Stimulated activated CD4-positive, alpha-beta T cell treated with anti-CD3 and anti-CD28 coated beads, Interleukin-2, amount 100 ng/mL, for 48 hours (primary cell): ENCODE measurements around the gene UBE2L5.

Experiments
- DNase-seq, 2 donors: peaks; one replicate each; pipeline ENCODE4 v3.0.0-alpha.2; 2020

The UBE2L5 gene

GRCh38 chr13:30406779-30407416 is 15.4 kb upstream of the UBE2L5 start:
- no peak for DNase-seq

DNA sequence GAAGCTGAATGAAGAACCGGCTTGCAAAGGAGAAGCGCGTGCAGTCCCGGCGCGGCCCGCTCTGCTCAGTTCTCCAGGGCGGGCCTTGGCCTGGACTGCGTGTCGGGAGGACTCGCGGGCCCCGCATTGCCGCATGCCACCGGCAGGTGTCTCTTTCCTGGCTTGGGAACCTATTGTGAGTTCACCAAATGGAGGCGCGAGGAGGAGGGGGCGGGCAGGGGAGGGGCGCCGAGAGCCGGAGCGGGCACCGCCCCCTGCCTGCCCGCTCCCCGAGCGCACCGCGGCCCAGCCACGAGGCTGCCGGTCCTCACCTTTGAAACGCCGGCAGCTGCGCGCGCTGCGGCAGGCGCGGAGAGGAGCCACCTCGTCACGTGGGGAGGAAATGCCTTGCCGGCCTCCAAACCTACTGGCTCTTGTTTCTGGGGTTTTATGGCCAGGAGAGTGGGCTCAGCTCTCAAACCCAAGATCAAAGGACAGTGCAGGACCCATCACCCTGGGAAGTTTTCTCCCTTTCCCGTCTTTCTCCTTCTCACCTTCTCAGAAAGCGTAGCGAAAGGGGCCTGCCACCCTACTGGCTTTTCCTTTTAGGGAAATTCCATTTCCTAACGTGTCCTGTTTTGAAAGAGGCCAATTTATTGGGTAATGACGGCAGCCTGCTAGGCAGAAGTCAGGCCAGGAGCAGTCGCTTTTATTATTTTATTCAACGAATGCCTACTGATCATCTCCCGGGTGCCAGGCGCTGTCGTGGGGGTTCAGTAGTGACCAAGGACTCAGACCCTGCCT is 13.8 kb upstream of the UBE2L5 start:
- DNase-seq, result peak; percentile 91 to 93

- no peak for DNase-seq
These were observed 12.2 kb upstream of the UBE2L5 start for GRCh38 chr13:30409886-30410704.

- no peak for DNase-seq
These were observed 11.6 kb upstream of the UBE2L5 start for GRCh38 chr13:30410705-30411125.

DNA sequence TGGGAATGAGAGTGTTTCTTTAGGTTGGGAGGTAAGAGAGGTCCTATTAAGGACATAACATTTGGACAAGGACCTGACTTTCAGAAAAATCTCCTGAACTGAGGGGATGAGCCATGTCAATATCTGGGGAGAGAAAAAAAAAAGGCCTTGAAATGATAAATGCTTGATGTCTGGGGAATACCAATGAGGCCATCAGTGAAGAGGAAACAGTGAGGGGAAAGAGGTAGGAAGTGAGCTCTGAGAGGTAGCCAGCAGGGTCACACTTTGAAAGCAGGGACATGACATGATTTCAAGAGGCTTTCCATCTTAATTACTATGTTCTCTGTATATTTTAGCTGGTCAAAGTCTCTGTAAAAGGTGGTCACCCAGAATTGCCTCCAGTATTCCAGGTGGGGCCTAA is 9.9 kb upstream of the UBE2L5 start:
- DNase-seq, result no peak

GRCh38 chr13:30413842-30414241 is 8.5 kb upstream of the UBE2L5 start:
- no peak for DNase-seq

DNA sequence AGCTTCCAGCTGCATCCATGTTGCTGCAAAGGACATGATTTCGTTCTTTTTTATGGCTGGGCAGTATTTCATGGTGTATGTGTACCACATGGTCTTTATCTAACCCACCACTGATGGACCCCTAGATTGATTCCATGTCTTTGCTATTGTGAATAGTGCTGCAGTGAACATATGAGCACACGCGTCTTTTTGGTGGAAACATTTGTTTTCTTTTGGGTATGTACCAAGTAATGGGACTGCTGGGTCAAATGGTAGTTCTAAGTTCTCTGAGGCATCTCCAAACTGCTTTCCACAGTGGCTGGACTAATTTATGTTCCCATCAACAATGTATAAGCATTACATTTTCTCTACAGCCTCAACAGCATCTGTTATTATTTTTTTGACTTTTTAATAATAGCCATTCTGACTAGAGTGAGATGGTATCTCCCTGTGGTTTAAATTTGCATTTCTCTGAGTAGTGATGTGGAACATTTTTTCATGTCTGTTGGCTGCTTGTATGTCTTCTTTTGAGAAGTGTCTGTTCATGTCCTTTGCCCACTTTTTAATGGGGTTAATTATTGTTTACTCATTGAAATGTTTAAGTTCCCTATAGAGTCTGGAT is 6.8 kb upstream of the UBE2L5 start:
- DNase-seq, result no peak

DNA sequence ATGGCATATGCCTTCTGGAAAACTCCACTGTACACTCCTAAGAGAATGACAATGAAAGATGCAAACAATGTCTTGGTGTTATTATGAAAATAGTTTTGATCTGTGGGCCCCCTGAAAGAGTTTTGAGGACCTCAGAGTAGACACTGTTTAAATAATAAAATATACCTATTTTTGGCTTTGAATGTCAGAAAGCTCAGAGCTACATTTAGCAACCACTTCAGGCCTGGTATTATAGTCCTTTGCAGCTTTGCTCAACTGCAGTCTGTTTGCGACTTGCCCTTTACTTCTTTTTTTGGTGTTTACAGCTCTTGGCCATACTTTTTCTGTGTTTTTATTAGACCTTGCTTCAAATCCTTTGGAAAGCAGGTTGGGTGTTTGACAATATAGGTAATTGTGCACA is 5.8 kb upstream of the UBE2L5 start:
- no peak for DNase-seq

- no peak for DNase-seq
These were observed 4.1 kb upstream of the UBE2L5 start for GRCh38 chr13:30418075-30418716.

DNA sequence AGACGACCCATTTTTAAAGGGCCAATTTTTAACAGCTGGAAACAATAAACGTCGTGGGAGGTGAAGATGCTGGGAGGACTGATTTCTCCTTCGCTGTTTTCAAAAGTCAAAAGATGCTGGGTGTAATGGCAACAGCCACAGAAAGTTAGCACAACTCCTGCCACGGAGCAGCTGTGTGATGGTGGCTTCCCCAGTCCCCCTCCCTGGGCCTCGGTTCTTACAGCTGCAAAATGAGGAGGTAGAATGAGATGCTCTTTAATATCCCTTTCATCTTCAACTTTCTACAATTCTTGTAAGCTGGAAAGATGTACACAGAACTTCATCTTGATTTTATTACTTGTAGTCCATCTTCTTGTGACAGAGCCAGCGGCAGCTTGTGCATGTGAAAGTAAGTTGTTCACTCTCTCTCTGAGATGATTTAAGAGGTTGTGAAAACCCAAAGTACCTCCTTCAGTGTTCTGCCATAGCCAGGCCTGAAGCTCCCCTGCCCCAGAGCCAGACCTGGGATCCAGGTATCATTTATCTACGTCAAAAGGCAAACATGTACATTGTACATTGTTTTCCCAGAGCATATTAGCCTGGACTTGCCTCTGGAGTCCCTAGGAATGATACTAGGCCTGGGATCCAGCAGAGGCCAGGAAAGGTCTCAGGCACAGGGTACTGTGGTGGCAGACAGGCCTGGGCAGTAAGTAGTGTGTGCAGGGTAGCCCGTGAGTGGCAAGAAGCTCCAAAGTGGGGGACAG is 3.4 kb upstream of the UBE2L5 start:
- no peak for DNase-seq

GRCh38 chr13:30421093-30422053 is 920 bp upstream of the UBE2L5 start:
- peak in 1 of 2 donors; percentile 21 for DNase-seq

DNA sequence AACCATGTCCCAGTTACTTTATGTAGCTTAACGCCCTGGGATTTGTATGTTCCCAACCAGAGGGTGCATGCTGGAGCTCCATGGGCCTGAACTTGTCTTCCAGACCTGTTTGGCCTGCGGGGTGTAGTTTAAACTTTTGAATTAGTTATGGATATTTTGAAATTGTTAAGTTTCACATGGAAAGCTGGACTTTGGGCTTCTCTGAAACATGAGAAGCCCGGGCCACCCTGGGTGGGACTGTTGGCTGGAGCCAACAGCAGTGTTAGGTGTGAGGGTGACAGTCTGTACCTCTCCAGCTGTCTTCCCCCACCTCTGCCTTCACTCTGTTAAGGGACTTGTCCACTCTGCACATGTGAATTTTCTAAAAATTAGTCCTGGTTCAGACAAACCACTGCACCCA is 1.6 kb downstream of the UBE2L5 start:
- DNase-seq, result no peak

GRCh38 chr13:30429235-30429634 is 6.9 kb downstream of the UBE2L5 start:
- no peak for DNase-seq

GRCh38 chr13:30429721-30430694 is 7.7 kb downstream of the UBE2L5 start:
- no peak for DNase-seq

GRCh38 chr13:30431269-30431940 is 9.1 kb downstream of the UBE2L5 start:
- no peak for DNase-seq

DNA sequence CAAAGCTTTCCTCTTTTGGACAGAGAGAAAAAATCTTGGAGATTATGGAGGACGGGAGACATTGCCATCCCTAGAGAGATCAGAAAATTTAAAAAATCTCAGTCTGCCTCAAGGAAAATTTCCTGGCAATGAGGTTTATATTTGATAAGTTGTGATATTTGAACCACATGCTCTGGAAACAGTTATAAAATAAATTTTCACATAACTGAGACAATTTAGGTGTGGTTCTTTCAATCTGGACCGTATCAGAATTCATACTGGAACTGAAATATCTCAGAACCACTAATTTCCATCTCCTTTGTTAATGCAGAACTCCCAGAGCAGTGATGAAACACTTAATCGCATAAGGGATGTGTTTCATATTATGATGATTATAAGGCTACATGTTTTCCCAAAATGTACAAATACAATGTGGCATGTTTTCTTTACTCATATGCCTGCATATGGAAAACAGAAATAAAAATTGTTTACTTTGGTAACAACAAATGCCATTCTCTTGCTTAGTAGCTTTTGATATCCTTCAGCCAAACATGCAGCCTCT is 13.7 kb downstream of the UBE2L5 start:
- DNase-seq, result no peak

- DNase-seq, result no peak
These were observed 14.9 kb downstream of the UBE2L5 start for GRCh38 chr13:30437177-30437576.

- DNase-seq, result no peak
These were observed 16.0 kb downstream of the UBE2L5 start for GRCh38 chr13:30438286-30438685.
